HepG2 (cell line): ENCODE data around the gene PSMD10. TPM values are rescaled to one million over a fixed set of nuclear protein-coding genes. Genes with fewer than 3 reads are reported as not detected.

Source experiments
- HHEX ChIP-seq: IDR thresholded peaks from 2 replicates; pipeline ENCODE4 v1.6.1; 2016; ENCODE audit warnings: control low read depth
- JUN ChIP-seq: sonication (generic); formaldehyde crosslinking; IDR thresholded peaks from 2 replicates; pipeline ENCODE4 v1.4.0; 2020; ENCODE audit warnings: mild to moderate bottlenecking, missing genetic modification reagents
- NBN ChIP-seq: fragments of 450-650 bp; conservative IDR thresholded peaks from 2 replicates; pipeline ENCODE4 v1.6.1; 2017
- RORA ChIP-seq: sonication (generic); formaldehyde crosslinking; IDR thresholded peaks from 2 replicates; pipeline ENCODE4 v1.5.0; 2020; ENCODE audit warnings: mild to moderate bottlenecking, missing genetic modification reagents, moderate library complexity
- THAP7 ChIP-seq: sonication (generic); formaldehyde crosslinking; IDR thresholded peaks from 2 replicates; pipeline ENCODE4 v1.8.1; 2023; ENCODE audit warnings: mild to moderate bottlenecking, missing genetic modification reagents
- ZBTB25 ChIP-seq: IDR thresholded peaks from 2 replicates; pipeline ENCODE4 v1.6.1; 2018; ENCODE audit warnings: missing genetic modification reagents
- ZNF143 ChIP-seq: sonication (generic); formaldehyde crosslinking; IDR thresholded peaks from 2 replicates; pipeline ENCODE4 v1.4.0; 2020; ENCODE audit warnings: missing genetic modification reagents
- ZNF7 ChIP-seq: IDR thresholded peaks from 2 replicates; pipeline ENCODE4 v1.6.1; 2016; ENCODE audit warnings: missing biosample characterization, missing genetic modification reagents
- ZNF713 ChIP-seq: sonication (generic); formaldehyde crosslinking; IDR thresholded peaks from 2 replicates; pipeline ENCODE4 v1.4.0; 2020; ENCODE audit warnings: mild to moderate bottlenecking, missing genetic modification reagents
- polyA plus RNA-seq, 8 experiments: library from polyadenylated mRNA; depleted of rRNA in 3 of 8; stranded (reverse) in 7 of 8; unstranded in 1 of 8; fragments of >200 nt; fragmentation: Illumina TruSeq in 4 of 8; extraction: Trizol in 4 of 8; gene quantifications; 2 replicates each; pipeline versions ENCODE4 v1.2.1 to v1.2.3, GENCODE V29; 2011 to 2016; ENCODE audit warnings: low read depth in 4 of 8, missing spikeins in 1 of 8, mixed read lengths in 1 of 8; ENCODE audit not compliant: insufficient read depth in 1 of 8
- total RNA-seq, 5 experiments: library from RNA; depleted of rRNA; stranded (reverse); fragments of >200 nt; fragmentation: Illumina TruSeq; extraction: Trizol; gene quantifications; 2 replicates each; pipeline ENCODE4 v1.2.3, GENCODE V29; 2016; ENCODE audit warnings: low read depth in 1 of 5
- TF ChIP-seq, protein P1 (sequence below), 2 experiments: sonication (generic) in 1 of 2; formaldehyde crosslinking in 1 of 2; IDR thresholded peaks; 2 replicates each; pipeline versions ENCODE4 v1.6.1 to v1.9.0; 2014 to 2022; ENCODE audit warnings: antibody characterized with exemption in 1 of 2, borderline replicate concordance in 1 of 2, inconsistent platforms in 1 of 2, low read depth in 1 of 2, missing genetic modification reagents in 1 of 2
- TF ChIP-seq, protein P2 (sequence below): sonication (generic); formaldehyde crosslinking; IDR thresholded peaks from 2 replicates; pipeline ENCODE4 v1.4.0; 2020; ENCODE audit warnings: missing genetic modification reagents, mild to moderate bottlenecking, borderline replicate concordance
- TF ChIP-seq, protein P3 (sequence below): sonication (generic); formaldehyde crosslinking; IDR thresholded peaks from 2 replicates; pipeline ENCODE4 v1.4.0; 2020; ENCODE audit warnings: mild to moderate bottlenecking, missing genetic modification reagents
- TF ChIP-seq, protein P4 (sequence below): sonication (generic); formaldehyde crosslinking; IDR thresholded peaks from 2 replicates; pipeline ENCODE4 v1.4.0; 2020; ENCODE audit warnings: missing genetic modification reagents, borderline replicate concordance

PSMD10 gene
- total and polyA plus RNA-seq, 2 of the 13 experiments (the other 11 are each of a cell fraction or from before 2014, with no cell fraction given): 56.4 to 65.3 TPM

DNA sequence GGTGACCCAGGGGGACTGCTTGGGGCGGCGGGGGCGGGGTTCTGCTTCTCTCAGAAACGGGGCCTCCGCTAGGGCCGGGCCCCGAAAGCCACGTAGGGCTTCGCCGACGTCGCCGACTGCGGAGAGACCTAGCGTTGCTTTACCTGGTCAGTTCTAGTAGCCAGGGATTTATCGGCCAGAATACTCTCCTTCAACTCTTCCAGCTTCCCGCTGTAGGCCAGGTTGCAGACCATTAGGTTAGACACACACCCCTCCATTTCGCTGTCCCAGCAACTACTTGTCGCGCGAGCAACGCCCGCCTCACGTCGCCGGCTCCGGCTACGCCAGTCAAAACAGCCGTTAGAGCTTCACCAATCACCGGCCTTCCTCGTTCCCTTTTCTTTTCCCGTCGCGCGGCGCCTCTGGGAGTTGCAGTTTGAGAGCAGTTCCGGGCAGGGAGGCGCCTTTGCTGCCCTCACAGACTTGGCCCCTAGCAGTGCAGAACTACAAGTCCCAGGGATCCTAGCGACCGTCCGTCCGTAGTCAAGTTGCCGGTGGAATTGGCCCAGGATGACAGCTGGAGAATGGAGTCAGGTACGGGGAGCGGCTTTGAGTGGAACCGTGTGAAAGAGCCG, at the start of gene PSMD10, which contains the start of gene ATG4A (continued):
- TF ChIP-seq, protein P1, sequence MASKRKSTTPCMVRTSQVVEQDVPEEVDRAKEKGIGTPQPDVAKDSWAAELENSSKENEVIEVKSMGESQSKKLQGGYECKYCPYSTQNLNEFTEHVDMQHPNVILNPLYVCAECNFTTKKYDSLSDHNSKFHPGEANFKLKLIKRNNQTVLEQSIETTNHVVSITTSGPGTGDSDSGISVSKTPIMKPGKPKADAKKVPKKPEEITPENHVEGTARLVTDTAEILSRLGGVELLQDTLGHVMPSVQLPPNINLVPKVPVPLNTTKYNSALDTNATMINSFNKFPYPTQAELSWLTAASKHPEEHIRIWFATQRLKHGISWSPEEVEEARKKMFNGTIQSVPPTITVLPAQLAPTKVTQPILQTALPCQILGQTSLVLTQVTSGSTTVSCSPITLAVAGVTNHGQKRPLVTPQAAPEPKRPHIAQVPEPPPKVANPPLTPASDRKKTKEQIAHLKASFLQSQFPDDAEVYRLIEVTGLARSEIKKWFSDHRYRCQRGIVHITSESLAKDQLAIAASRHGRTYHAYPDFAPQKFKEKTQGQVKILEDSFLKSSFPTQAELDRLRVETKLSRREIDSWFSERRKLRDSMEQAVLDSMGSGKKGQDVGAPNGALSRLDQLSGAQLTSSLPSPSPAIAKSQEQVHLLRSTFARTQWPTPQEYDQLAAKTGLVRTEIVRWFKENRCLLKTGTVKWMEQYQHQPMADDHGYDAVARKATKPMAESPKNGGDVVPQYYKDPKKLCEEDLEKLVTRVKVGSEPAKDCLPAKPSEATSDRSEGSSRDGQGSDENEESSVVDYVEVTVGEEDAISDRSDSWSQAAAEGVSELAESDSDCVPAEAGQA (IDR thresholded peaks at IDR 0.05; ENCODE audit: low read depth): no peak
- TF ChIP-seq, protein P1 (CRISPR knock-in tag; IDR thresholded peaks at IDR 0.05; ENCODE audit: borderline replicate concordance): no peak
- TF ChIP-seq ZNF143 (CRISPR knock-in tag): peak; percentile 95
- no peak for TF ChIP-seq ZBTB25
- TF ChIP-seq RORA (CRISPR knock-in tag): no peak
- no peak for TF ChIP-seq THAP7 (CRISPR knock-in tag)
- TF ChIP-seq, protein P2, sequence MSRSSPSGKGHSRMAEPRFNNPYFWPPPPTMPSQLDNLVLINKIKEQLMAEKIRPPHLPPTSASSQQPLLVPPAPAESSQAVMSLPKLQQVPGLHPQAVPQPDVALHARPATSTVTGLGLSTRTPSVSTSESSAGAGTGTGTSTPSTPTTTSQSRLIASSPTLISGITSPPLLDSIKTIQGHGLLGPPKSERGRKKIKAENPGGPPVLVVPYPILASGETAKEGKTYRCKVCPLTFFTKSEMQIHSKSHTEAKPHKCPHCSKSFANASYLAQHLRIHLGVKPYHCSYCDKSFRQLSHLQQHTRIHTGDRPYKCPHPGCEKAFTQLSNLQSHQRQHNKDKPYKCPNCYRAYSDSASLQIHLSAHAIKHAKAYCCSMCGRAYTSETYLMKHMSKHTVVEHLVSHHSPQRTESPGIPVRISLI (CRISPR knock-in tag): no peak
- no peak for TF ChIP-seq NBN
- TF ChIP-seq, protein P3, sequence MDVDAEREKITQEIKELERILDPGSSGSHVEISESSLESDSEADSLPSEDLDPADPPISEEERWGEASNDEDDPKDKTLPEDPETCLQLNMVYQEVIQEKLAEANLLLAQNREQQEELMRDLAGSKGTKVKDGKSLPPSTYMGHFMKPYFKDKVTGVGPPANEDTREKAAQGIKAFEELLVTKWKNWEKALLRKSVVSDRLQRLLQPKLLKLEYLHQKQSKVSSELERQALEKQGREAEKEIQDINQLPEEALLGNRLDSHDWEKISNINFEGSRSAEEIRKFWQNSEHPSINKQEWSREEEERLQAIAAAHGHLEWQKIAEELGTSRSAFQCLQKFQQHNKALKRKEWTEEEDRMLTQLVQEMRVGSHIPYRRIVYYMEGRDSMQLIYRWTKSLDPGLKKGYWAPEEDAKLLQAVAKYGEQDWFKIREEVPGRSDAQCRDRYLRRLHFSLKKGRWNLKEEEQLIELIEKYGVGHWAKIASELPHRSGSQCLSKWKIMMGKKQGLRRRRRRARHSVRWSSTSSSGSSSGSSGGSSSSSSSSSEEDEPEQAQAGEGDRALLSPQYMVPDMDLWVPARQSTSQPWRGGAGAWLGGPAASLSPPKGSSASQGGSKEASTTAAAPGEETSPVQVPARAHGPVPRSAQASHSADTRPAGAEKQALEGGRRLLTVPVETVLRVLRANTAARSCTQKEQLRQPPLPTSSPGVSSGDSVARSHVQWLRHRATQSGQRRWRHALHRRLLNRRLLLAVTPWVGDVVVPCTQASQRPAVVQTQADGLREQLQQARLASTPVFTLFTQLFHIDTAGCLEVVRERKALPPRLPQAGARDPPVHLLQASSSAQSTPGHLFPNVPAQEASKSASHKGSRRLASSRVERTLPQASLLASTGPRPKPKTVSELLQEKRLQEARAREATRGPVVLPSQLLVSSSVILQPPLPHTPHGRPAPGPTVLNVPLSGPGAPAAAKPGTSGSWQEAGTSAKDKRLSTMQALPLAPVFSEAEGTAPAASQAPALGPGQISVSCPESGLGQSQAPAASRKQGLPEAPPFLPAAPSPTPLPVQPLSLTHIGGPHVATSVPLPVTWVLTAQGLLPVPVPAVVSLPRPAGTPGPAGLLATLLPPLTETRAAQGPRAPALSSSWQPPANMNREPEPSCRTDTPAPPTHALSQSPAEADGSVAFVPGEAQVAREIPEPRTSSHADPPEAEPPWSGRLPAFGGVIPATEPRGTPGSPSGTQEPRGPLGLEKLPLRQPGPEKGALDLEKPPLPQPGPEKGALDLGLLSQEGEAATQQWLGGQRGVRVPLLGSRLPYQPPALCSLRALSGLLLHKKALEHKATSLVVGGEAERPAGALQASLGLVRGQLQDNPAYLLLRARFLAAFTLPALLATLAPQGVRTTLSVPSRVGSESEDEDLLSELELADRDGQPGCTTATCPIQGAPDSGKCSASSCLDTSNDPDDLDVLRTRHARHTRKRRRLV: no peak
- no peak for TF ChIP-seq ZNF7 (CRISPR knock-in tag)
- TF ChIP-seq HHEX (CRISPR knock-in tag): no peak
- no peak for TF ChIP-seq ZNF713
- TF ChIP-seq JUN (CRISPR knock-in tag): no peak
- TF ChIP-seq, protein P4, sequence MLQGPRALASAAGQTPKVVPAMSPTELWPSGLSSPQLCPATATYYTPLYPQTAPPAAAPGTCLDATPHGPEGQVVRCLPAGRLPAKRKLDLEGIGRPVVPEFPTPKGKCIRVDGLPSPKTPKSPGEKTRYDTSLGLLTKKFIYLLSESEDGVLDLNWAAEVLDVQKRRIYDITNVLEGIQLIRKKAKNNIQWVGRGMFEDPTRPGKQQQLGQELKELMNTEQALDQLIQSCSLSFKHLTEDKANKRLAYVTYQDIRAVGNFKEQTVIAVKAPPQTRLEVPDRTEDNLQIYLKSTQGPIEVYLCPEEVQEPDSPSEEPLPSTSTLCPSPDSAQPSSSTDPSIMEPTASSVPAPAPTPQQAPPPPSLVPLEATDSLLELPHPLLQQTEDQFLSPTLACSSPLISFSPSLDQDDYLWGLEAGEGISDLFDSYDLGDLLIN (CRISPR knock-in tag): no peak
